Testis (tissue), 2 donors: ENCODE measurements around the gene DRGX.

Experiments used
- CTCF ChIP-seq, 3 experiments: fragments of 450-650 bp in 2 of 3; fragments of 200-600 bp in 1 of 3; sonication (generic) in 1 of 3; IDR thresholded peaks; one replicate each; pipeline ENCODE4 v1.5.1; 2016 to 2019; ENCODE audit warnings: antibody characterized with exemption in 3 of 3, mild to moderate bottlenecking in 2 of 3, moderate library complexity in 1 of 3
- POLR2A ChIP-seq: fragments of 450-650 bp; IDR thresholded peaks from one replicate; pipeline ENCODE4 v1.6.1; 2017; ENCODE audit warnings: antibody characterized with exemption, mild to moderate bottlenecking, moderate library complexity

- TF ChIP-seq POLR2A (no peak), CTCF (IDR thresholded peaks at IDR 0.05) (no peak)
Observed at GRCh38 chr10:49388161-49388560, 7.7 kb downstream of the DRGX start.
